ENCODE measurements around the gene C19orf33.

GRCh38 chr19:38281811-38282566, 22.1 kb upstream of the C19orf33 start:
- TF ChIP-seq RELA (CRISPR knock-in tag; IDR thresholded peaks at IDR 0.05; ENCODE audit: borderline replicate concordance) (no peak), CTCF (IDR thresholded peaks at IDR 0.05) (no peak), JUN (CRISPR knock-in tag; IDR thresholded peaks at IDR 0.05) (no peak), MXD4 (CRISPR knock-in tag; IDR thresholded peaks at IDR 0.05; ENCODE audit: borderline replicate concordance) (no peak), KAT7 (CRISPR knock-in tag; IDR thresholded peaks at IDR 0.05; ENCODE audit: borderline replicate concordance) (no peak), USF1 (CRISPR knock-in tag; IDR thresholded peaks at IDR 0.05) (no peak), OVOL2 (CRISPR knock-in tag; IDR thresholded peaks at IDR 0.05; ENCODE audit: borderline replicate concordance) (no peak)
